OCI-LY7 (cell line): ENCODE data around the gene PTPRM. TPM values are rescaled to one million over a fixed set of nuclear protein-coding genes. Genes with fewer than 3 reads are reported as not detected.

Experiments used
- BruUV-seq: library from RNA; stranded (reverse); fragments of 400-500 nt; replicated peaks from 2 replicates; lab custom pipeline; 2021; lab: Mats Ljungman, UMichigan
- CTCF ChIA-PET: fragments of 300-600 bp; sonication (Branson Sonifier 250); formaldehyde crosslinking; loops from one replicate; lab custom pipeline; 2022; ENCODE audit warnings: antibody characterized with exemption; ENCODE audit not compliant: unreplicated experiment; lab: Charles Lee
- POLR2A ChIA-PET: fragments of 300-600 bp; sonication (Branson Sonifier 250); formaldehyde crosslinking; loops from one replicate; lab custom pipeline; 2022; ENCODE audit warnings: antibody characterized with exemption; lab: Charles Lee
- DNase-seq: peaks from one replicate; pipeline ENCODE4 v3.0.0-alpha.2; 2015; ENCODE audit warnings: low spot score
- H2AFZ ChIP-seq: fragments of 200-600 bp; sonication (generic), shearing (Covaris generic); 2 replicates; pipeline ENCODE4 v1.6.1; 2014; ENCODE audit warnings: mild to moderate bottlenecking, antibody characterized with exemption, low read length, moderate library complexity
- H3K27ac ChIP-seq: fragments of 200-600 bp; sonication (generic); 2 replicates; pipeline ENCODE4 v1.5.1; 2014; ENCODE audit warnings: mixed run types, low read depth, mild to moderate bottlenecking, moderate library complexity, low read length, inconsistent platforms; ENCODE audit not compliant: poor library complexity, severe bottlenecking
- H3K36me3 ChIP-seq: fragments of 200-600 bp; sonication (generic); 2 replicates; pipeline ENCODE4 v1.6.1; 2014; ENCODE audit warnings: mild to moderate bottlenecking, antibody characterized with exemption, low read length, moderate library complexity, mixed read lengths; ENCODE audit not compliant: insufficient read depth
- H3K4me1 ChIP-seq: fragments of 200-600 bp; sonication (generic); 2 replicates; pipeline ENCODE4 v1.5.1; 2014; ENCODE audit warnings: mild to moderate bottlenecking, low read length; ENCODE audit not compliant: insufficient read depth, poor library complexity, severe bottlenecking
- H3K4me2 ChIP-seq: fragments of 200-600 bp; sonication (generic); 2 replicates; pipeline ENCODE4 v1.6.1; 2014; ENCODE audit warnings: mild to moderate bottlenecking, low read length
- H3K4me3 ChIP-seq: fragments of 200-600 bp; sonication (generic); 2 replicates; pipeline ENCODE4 v1.5.1; 2014; ENCODE audit warnings: mild to moderate bottlenecking, low read depth, low read length; ENCODE audit not compliant: poor library complexity, severe bottlenecking
- H3K79me2 ChIP-seq: fragments of 200-600 bp; sonication (generic); 2 replicates; pipeline ENCODE4 v1.6.1; 2016; ENCODE audit warnings: low read depth, mild to moderate bottlenecking, low read length, moderate library complexity, mixed read lengths; ENCODE audit not compliant: insufficient read depth
- H3K9me2 ChIP-seq: fragments of 200-600 bp; sonication (generic); 2 replicates; pipeline ENCODE4 v1.6.1; 2016; ENCODE audit warnings: mild to moderate bottlenecking, low read length, mixed read lengths; ENCODE audit not compliant: insufficient read depth
- H3K9me3 ChIP-seq: fragments of 200-600 bp; sonication (generic); 2 replicates; pipeline ENCODE4 v1.6.1; 2014; ENCODE audit warnings: mild to moderate bottlenecking, mixed run types, low read length, mixed read lengths
- H4K20me1 ChIP-seq: fragments of 200-600 bp; sonication (generic); 2 replicates; pipeline ENCODE4 v1.6.1; 2014; ENCODE audit warnings: mild to moderate bottlenecking, antibody characterized with exemption, low read length, moderate library complexity, mixed read lengths; ENCODE audit not compliant: insufficient read depth
- CTCF ChIP-seq: fragments of 200-600 bp; sonication (generic); conservative IDR thresholded peaks from 2 replicates; pipeline ENCODE4 v1.5.1; 2014; ENCODE audit warnings: mild to moderate bottlenecking, antibody characterized with exemption, low read length, moderate library complexity, mixed read lengths
- EZH2phosphoT487 ChIP-seq: fragments of 200-600 bp; sonication (generic); IDR thresholded peaks from 2 replicates; pipeline ENCODE4 v1.6.1; 2018; ENCODE audit warnings: low read depth, borderline replicate concordance, mild to moderate bottlenecking, mixed run types, antibody characterized with exemption, low read length, moderate library complexity, mixed read lengths
- intact Hi-C: fragments of 100-400 bp; cut with micrococcal nuclease; formaldehyde crosslinking; loops from one replicate; pipeline ENCODE4 v1.10.0; 2022; ENCODE audit not compliant: unreplicated experiment
- total RNA-seq, 2 experiments: library from RNA; depleted of rRNA in 1 of 2; stranded (reverse); fragments of >200 nt in 1 of 2; shearing (Covaris generic) in 1 of 2; gene quantifications; 2 replicates each; pipeline ENCODE4 v1.2.3, GENCODE V29; 2014 to 2022

PTPRM gene
- total RNA-seq, 2 experiments from 2014 or later: not detected

- H2AFZ ChIP-seq: no peak overlapping the region
- H3K36me3 ChIP-seq: no peaks in the 10 kb centered on the region
- intact Hi-C loops: no loop called here
- ChIA-PET CTCF (no interaction called here), POLR2A (no interaction called here)
- H3K4me1 ChIP-seq: no peaks in the 10 kb centered on the region
- TF ChIP-seq EZH2phosphoT487 (no peak), CTCF (no peak)
- no peaks in the 10 kb centered on the region for H3K9me3 ChIP-seq
- no TSS peak for BruUV-seq
- DNase-seq: no peak
- H3K79me2 ChIP-seq: no peaks in the 10 kb centered on the region
- H3K9me2 ChIP-seq: no peaks in the 10 kb centered on the region
- H3K4me3 ChIP-seq: no peak overlapping the region
- no peaks in the 10 kb centered on the region for H4K20me1 ChIP-seq
- H3K27ac ChIP-seq: no peak overlapping the region
- H3K4me2 ChIP-seq: no peak overlapping the region
Measured at GRCh38 chr18:7684966-7685365, 117.8 kb downstream of the PTPRM start.

- Histone ChIP-seq H3K4me3 (no peak overlapping the region), H3K79me2 (no peaks in the 10 kb centered on the region), H2AFZ (no peak overlapping the region), H4K20me1 (no peaks in the 10 kb centered on the region), H3K9me2 (no peaks in the 10 kb centered on the region), H3K27ac (no peak overlapping the region), H3K36me3 (no peaks in the 10 kb centered on the region), H3K4me1 (no peaks in the 10 kb centered on the region), H3K4me2 (no peak overlapping the region), H3K9me3 (no peaks in the 10 kb centered on the region)
- CTCF ChIA-PET: no interaction called here
- no peak for TF ChIP-seq EZH2phosphoT487
- no peak for TF ChIP-seq CTCF
- POLR2A ChIA-PET: interaction anchor here (0.7 kb wide), 1 partner anchor 64 kb away, joined by 3 read pairs; no protein-coding TSS in a partner anchor
- BruUV-seq: no TSS peak
- DNase-seq: no peak
- intact Hi-C loops: no loop called here
Measured at GRCh38 chr18:7686278-7686677, 119.2 kb downstream of the PTPRM start.

GRCh38 chr18:7688580-7688979 lies 121.5 kb downstream of the PTPRM start:
- H3K9me3 ChIP-seq: no peaks in the 10 kb centered on the region
- no peak overlapping the region for H3K4me3 ChIP-seq
- no peaks in the 10 kb centered on the region for H4K20me1 ChIP-seq
- intact Hi-C loops: no loop called here
- H3K9me2 ChIP-seq: no peaks in the 10 kb centered on the region
- H3K36me3 ChIP-seq: no peaks in the 10 kb centered on the region
- BruUV-seq: no TSS peak
- TF ChIP-seq CTCF (no peak), EZH2phosphoT487 (no peak)
- ChIA-PET CTCF (no interaction called here), POLR2A (no interaction called here)
- no peak overlapping the region for H3K4me2 ChIP-seq
- H3K79me2 ChIP-seq: no peaks in the 10 kb centered on the region
- DNase-seq: no peak
- no peaks in the 10 kb centered on the region for H3K4me1 ChIP-seq
- no peak overlapping the region for H3K27ac ChIP-seq
- no peak overlapping the region for H2AFZ ChIP-seq
